NCI-H345 treated with DMSO at 0.1 percent for 48 hours (cell line): Measurements from ENCODE around the gene PADI3.
"Not testable (repeated sequence)": the region's sequence is repeated elsewhere in the genome, so short reads cannot be mapped to it uniquely, and the experiment has no call there.

Source experiments
- DNase-seq: peaks from one replicate; lab custom pipeline; 2025; ENCODE audit not compliant: unreplicated experiment; lab: John Stamatoyannopoulos, UW

The PADI3 gene

GRCh38 chr1:17297991-17298390 is 49.1 kb downstream of the PADI3 start:
- no peak for DNase-seq

- no peak for DNase-seq
Observed at GRCh38 chr1:17301767-17302166, 52.9 kb downstream of the PADI3 start.

GRCh38 chr1:17304151-17304825 is 55.4 kb downstream of the PADI3 start:
- DNase-seq: no peak

GRCh38 chr1:17304826-17305175 is 55.9 kb downstream of the PADI3 start:
- no peak for DNase-seq

GRCh38 chr1:17305576-17306095 is 56.7 kb downstream of the PADI3 start:
- no peak for DNase-seq

GRCh38 chr1:17306407-17306806 is 57.5 kb downstream of the PADI3 start:
- no peak for DNase-seq

GRCh38 chr1:17306921-17307320 is 58.0 kb downstream of the PADI3 start:
- DNase-seq: no peak

- DNase-seq: no peak
Observed at GRCh38 chr1:17307329-17307728, 58.4 kb downstream of the PADI3 start.

GRCh38 chr1:17307946-17308345 is 59.0 kb downstream of the PADI3 start, which contains the start of gene PADI4:
TSS of gene PADI4 (plus strand) at chr1:17308197. CDS start at chr1:17308223, 26 bp downstream.
- no peak for DNase-seq

- no peak for DNase-seq
Observed at GRCh38 chr1:17308593-17308992, 59.7 kb downstream of the PADI3 start.

- no peak for DNase-seq
Observed at GRCh38 chr1:17309426-17310067, 60.6 kb downstream of the PADI3 start.

- no peak for DNase-seq
Observed at GRCh38 chr1:17310068-17310640, 61.3 kb downstream of the PADI3 start.

GRCh38 chr1:17313530-17314309 is 64.8 kb downstream of the PADI3 start:
- no peak for DNase-seq

- no peak for DNase-seq
Observed at GRCh38 chr1:17314491-17314971, 65.6 kb downstream of the PADI3 start.

- DNase-seq: no peak
Observed at GRCh38 chr1:17315542-17316130, 66.7 kb downstream of the PADI3 start.

- no peak for DNase-seq
Observed at GRCh38 chr1:17316704-17317103, 67.8 kb downstream of the PADI3 start.

- DNase-seq: no peak
Observed at GRCh38 chr1:17318262-17318661, 69.4 kb downstream of the PADI3 start.

- DNase-seq: no peak
Observed at GRCh38 chr1:17319561-17320350, 70.9 kb downstream of the PADI3 start.

GRCh38 chr1:17321857-17322390 is 73.0 kb downstream of the PADI3 start:
- DNase-seq: not testable (repeated sequence)

- DNase-seq: no peak
Observed at GRCh38 chr1:17328855-17329254, 80.0 kb downstream of the PADI3 start.
